H9 (cell line): ENCODE data around the gene CAPN9. TPM values are rescaled to one million over a fixed set of nuclear protein-coding genes. Genes with fewer than 3 reads are reported as not detected.

Experiments
- DNase-seq: peaks from one replicate; pipeline ENCODE4 v3.0.0-alpha.2; 2017
- H2AFZ ChIP-seq: one replicate; pipeline ENCODE4 v1.6.1; 2013; ENCODE audit warnings: mild to moderate bottlenecking, low read length, control low read depth, moderate library complexity
- H2AK5ac ChIP-seq: 2 replicates; pipeline ENCODE4 v1.6.1; 2013; ENCODE audit warnings: low read length, control low read depth, mixed read lengths; ENCODE audit not compliant: insufficient read length
- H2BK120ac ChIP-seq: one replicate; pipeline ENCODE4 v1.6.1; 2013; ENCODE audit warnings: low read depth, mild to moderate bottlenecking, low read length, control low read depth, inconsistent platforms; ENCODE audit not compliant: poor library complexity, severe bottlenecking
- H2BK12ac ChIP-seq: 2 replicates; pipeline ENCODE4 v1.6.1; 2013; ENCODE audit warnings: low read length, control low read depth, mixed read lengths, low read depth; ENCODE audit not compliant: insufficient read length
- H2BK15ac ChIP-seq: 2 replicates; pipeline ENCODE4 v1.6.1; 2013; ENCODE audit warnings: low read depth, low read length, control low read depth
- H2BK20ac ChIP-seq: one replicate; pipeline ENCODE4 v1.6.1; 2013; ENCODE audit warnings: low read depth, mild to moderate bottlenecking, low read length, control low read depth, inconsistent platforms; ENCODE audit not compliant: poor library complexity, severe bottlenecking
- H2BK5ac ChIP-seq: 2 replicates; pipeline ENCODE4 v1.6.1; 2013; ENCODE audit warnings: low read length, control low read depth, mixed read lengths; ENCODE audit not compliant: insufficient read length
- H3K14ac ChIP-seq: 2 replicates; pipeline ENCODE4 v1.6.1; 2013; ENCODE audit warnings: low read length, control low read depth; ENCODE audit not compliant: insufficient read depth
- H3K18ac ChIP-seq: 2 replicates; pipeline ENCODE4 v1.6.1; 2013; ENCODE audit warnings: low read depth, mild to moderate bottlenecking, mixed read lengths, low read length, control low read depth; ENCODE audit not compliant: insufficient read length
- H3K23ac ChIP-seq: 2 replicates; pipeline ENCODE4 v1.6.1; 2013; ENCODE audit warnings: low read length, control low read depth, mixed read lengths, low read depth; ENCODE audit not compliant: insufficient read length
- H3K23me2 ChIP-seq: 2 replicates; pipeline ENCODE4 v1.6.1; 2013; ENCODE audit warnings: low read depth, mild to moderate bottlenecking, mixed read lengths, low read length, control low read depth; ENCODE audit not compliant: insufficient read length, poor library complexity, severe bottlenecking
- H3K27ac ChIP-seq: 2 replicates; pipeline ENCODE4 v1.5.1; 2013; ENCODE audit warnings: low read length, control low read depth, mixed read lengths, low read depth; ENCODE audit not compliant: insufficient read length
- H3K27me3 ChIP-seq: 2 replicates; pipeline ENCODE4 v1.6.1; 2013; ENCODE audit warnings: low read length, control low read depth, inconsistent platforms; ENCODE audit not compliant: insufficient read depth
- H3K4ac ChIP-seq: 2 replicates; pipeline ENCODE4 v1.6.1; 2013; ENCODE audit warnings: low read depth, mild to moderate bottlenecking, control low read depth, inconsistent platforms, low read length, moderate library complexity
- H3K4me1 ChIP-seq: 2 replicates; pipeline ENCODE4 v1.6.1; 2013; ENCODE audit warnings: low read length, control low read depth, inconsistent platforms; ENCODE audit not compliant: insufficient read depth
- H3K4me2 ChIP-seq: 2 replicates; pipeline ENCODE4 v1.6.1; 2013; ENCODE audit warnings: low read length, control low read depth, mixed read lengths; ENCODE audit not compliant: insufficient read length, insufficient read depth
- H3K56ac ChIP-seq: 2 replicates; pipeline ENCODE4 v1.6.1; 2013; ENCODE audit warnings: low read depth, mild to moderate bottlenecking, mixed read lengths, low read length, control low read depth; ENCODE audit not compliant: insufficient read length
- H3K79me1 ChIP-seq: 2 replicates; pipeline ENCODE4 v1.6.1; 2013; ENCODE audit warnings: low read depth, mild to moderate bottlenecking, moderate library complexity, low read length, control low read depth, inconsistent platforms; ENCODE audit not compliant: insufficient read depth, poor library complexity, severe bottlenecking
- H3K79me2 ChIP-seq: 2 replicates; pipeline ENCODE4 v1.6.1; 2013; ENCODE audit warnings: low read length, control low read depth, inconsistent platforms; ENCODE audit not compliant: insufficient read depth
- H3K9ac ChIP-seq: 2 replicates; pipeline ENCODE4 v1.6.1; 2013; ENCODE audit warnings: low read length, control low read depth, mixed read lengths; ENCODE audit not compliant: insufficient read length; ENCODE audit errors: extremely low read depth
- H3K9me3 ChIP-seq: one replicate; pipeline ENCODE4 v1.6.1; 2013; ENCODE audit warnings: low read depth, low read length, inconsistent platforms; ENCODE audit not compliant: control insufficient read depth
- H3T11ph ChIP-seq: one replicate; pipeline ENCODE4 v1.6.1; 2013; ENCODE audit warnings: mild to moderate bottlenecking, low read length, control low read depth, inconsistent platforms
- H4K20me1 ChIP-seq: one replicate; pipeline ENCODE4 v1.6.1; 2013; ENCODE audit not compliant: control insufficient read depth, insufficient read length, insufficient read depth
- H4K5ac ChIP-seq: 2 replicates; pipeline ENCODE4 v1.6.1; 2013; ENCODE audit warnings: low read depth, mild to moderate bottlenecking, mixed read lengths, low read length, control low read depth; ENCODE audit not compliant: insufficient read length
- H4K8ac ChIP-seq: replicated peaks from 2 replicates; pipeline ENCODE4 v1.6.1; 2013; ENCODE audit warnings: low read length, control low read depth, mixed read lengths, low read depth; ENCODE audit not compliant: insufficient read length
- H4K91ac ChIP-seq: 2 replicates; pipeline ENCODE4 v1.6.1; 2013; ENCODE audit warnings: low read depth, mild to moderate bottlenecking, moderate library complexity, mixed read lengths, low read length, control low read depth; ENCODE audit not compliant: insufficient read length
- H3K27ac Mint-ChIP-seq, 3 experiments: 2 replicates in 2 of 3; 3 replicates in 1 of 3; pipeline ENCODE4 v1.8.0; 2020 to 2021; ENCODE audit warnings: mixed read lengths in 3 of 3, mild to moderate bottlenecking in 1 of 3, moderate library complexity in 1 of 3
- H3K27me3 Mint-ChIP-seq: 2 replicates; pipeline ENCODE4 v1.8.0; 2021; ENCODE audit warnings: low read depth, mild to moderate bottlenecking, moderate library complexity, mixed read lengths
- H3K36me3 Mint-ChIP-seq, 3 experiments: 2 replicates in 2 of 3; 3 replicates in 1 of 3; pipeline ENCODE4 v1.8.0; 2020 to 2021; ENCODE audit warnings: low read depth in 3 of 3, mixed read lengths in 3 of 3; ENCODE audit not compliant: insufficient read depth in 1 of 3
- H3K4me1 Mint-ChIP-seq, 2 experiments: 2 replicates each; pipeline ENCODE4 v1.8.0; 2020; ENCODE audit warnings: mixed read lengths in 2 of 2
- H3K4me3 Mint-ChIP-seq, 2 experiments: 2 replicates in 1 of 2; 3 replicates in 1 of 2; pipeline ENCODE4 v1.8.0; 2020 to 2021; ENCODE audit warnings: mild to moderate bottlenecking in 2 of 2, mixed read lengths in 2 of 2, moderate library complexity in 1 of 2
- H3K9me3 Mint-ChIP-seq, 2 experiments: 2 replicates in 1 of 2; 3 replicates in 1 of 2; pipeline ENCODE4 v1.8.0; 2020; ENCODE audit warnings: mild to moderate bottlenecking in 2 of 2, mixed read lengths in 2 of 2, moderate library complexity in 1 of 2
- CTCF ChIP-seq: fragments of 200-600 bp; sonication (generic); conservative IDR thresholded peaks from 3 replicates; pipeline ENCODE4 v1.8.0; 2021; ENCODE audit warnings: antibody characterized with exemption, mild to moderate bottlenecking
- WGBS: extraction: QIAGEN DNeasy Blood & Tissue Kit; methylation state at CpG from one replicate; pipeline ENCODE4 v1.1.7; 2013; ENCODE audit warnings: missing lambda C conversion rate, low lambda C conversion rate, mixed read lengths; ENCODE audit not compliant: insufficient read length; ENCODE audit errors: extremely low coverage; 5-methylcytosine and 5-hydroxymethylcytosine counted together
- total RNA-seq: library from RNA; stranded (reverse); gene quantifications from 2 replicates; pipeline ENCODE4 v1.2.1, GENCODE V29; 2021

The CAPN9 gene
- total RNA-seq, 1 experiment from 2014 or later: 0.22 TPM

- Histone ChIP-seq H3T11ph (no peak overlapping the region), H3K9ac (no peak overlapping the region), H2BK5ac (no peak overlapping the region), H3K23ac (no peak overlapping the region), H3K4me2 (no peak overlapping the region), H4K5ac (no peak overlapping the region), H3K9me3 (no peaks in the 10 kb centered on the region), H3K27ac (no peak overlapping the region), H3K56ac (no peak overlapping the region), H4K20me1 (no peaks in the 10 kb centered on the region), H3K4me1 (no peaks in the 10 kb centered on the region), H2BK20ac (no peak overlapping the region), H3K4ac (no peak overlapping the region), H3K18ac (no peak overlapping the region), H3K27me3 (no peaks in the 10 kb centered on the region; the same call in 1 of the 2 replicates), H4K8ac (no peak overlapping the region), H3K14ac (no peak overlapping the region; the same call in 1 of the 2 replicates), H2AFZ (no peak overlapping the region), H2BK15ac (no peak overlapping the region), H4K91ac (no peak overlapping the region), H3K79me2 (no peaks in the 10 kb centered on the region), H2BK120ac (no peak overlapping the region), H3K23me2 (no peaks in the 10 kb centered on the region), H3K79me1 (no peaks in the 10 kb centered on the region), H2BK12ac (no peak overlapping the region), H2AK5ac (no peak overlapping the region)
- TF ChIP-seq CTCF: no peak
- WGBS: no CpG with 5 or more reads among the region's 5 CpGs
- Mint-ChIP-seq H3K9me3 (no peaks in the 10 kb centered on the region; a peak in 1 of 5 replicates), H3K27ac (no peak overlapping the region), H3K4me3 (no peak overlapping the region), H3K27me3 (peaks cover 74% of the 10 kb centered on the region), H3K36me3 (no peaks in the 10 kb centered on the region), H3K4me1 (0 out of 4 replicates have a peak, but pooled peaks cover 0 to 3% of the 10 kb centered on the region in 2 experiments)
- DNase-seq: no peak
Measured at GRCh38 chr1:230807029-230807428, 59.8 kb downstream of the CAPN9 start.
